SK-N-SH (cell line): Measurements from ENCODE around the gene SLC17A2. TPM values are rescaled to one million over a fixed set of nuclear protein-coding genes. Genes with fewer than 3 reads are reported as not detected.

Experiments used
- CTCF ChIA-PET: fragments of 300-600, 350-600 bp; formaldehyde crosslinking; extraction: SDS; loops from one replicate; lab custom pipeline; 2021; lab: Yijun Ruan, JAX
- POLR2A ChIA-PET: fragments of 350-600 bp; sonication (Branson Sonifier 250); formaldehyde crosslinking; extraction: SDS; loops from one replicate; lab custom pipeline; 2020; ENCODE audit warnings: antibody characterized with exemption, inconsistent platforms; lab: Yijun Ruan, JAX
- DNase-seq: peaks from one replicate; pipeline ENCODE4 v3.0.0; 2012
- H2AFZ ChIP-seq: fragments of 200-600 bp; sonication (generic); 2 replicates; pipeline ENCODE4 v1.8.1; 2016; ENCODE audit warnings: antibody characterized with exemption, mild to moderate bottlenecking, low read depth
- H3F3A ChIP-seq: fragments of 200-600 bp; sonication (generic); replicated peaks from 2 replicates; pipeline ENCODE3; 2016; ENCODE audit warnings: antibody characterized with exemption, mild to moderate bottlenecking; ENCODE audit not compliant: insufficient read depth
- H3K27ac ChIP-seq, 2 experiments: fragments of 200-500 bp in 1 of 2; fragments of 200-600 bp in 1 of 2; sonication (Bioruptor generic) in 1 of 2; sonication (generic), shearing (Covaris generic) in 1 of 2; 2 replicates each; pipeline versions ENCODE4 v1.5.1 to v1.6.1; 2014 to 2016; ENCODE audit warnings: low read depth in 2 of 2, inconsistent platforms in 1 of 2, low read length in 1 of 2, mild to moderate bottlenecking in 1 of 2, mixed read lengths in 1 of 2
- H3K27me3 ChIP-seq: fragments of 200-600 bp; sonication (generic), shearing (Covaris generic); 2 replicates; pipeline ENCODE4 v1.6.1; 2016; ENCODE audit warnings: mixed run types; ENCODE audit not compliant: insufficient read depth
- H3K36me3 ChIP-seq, 2 experiments: fragments of 200-500 bp in 1 of 2; fragments of 200-600 bp in 1 of 2; sonication (Bioruptor generic) in 1 of 2; sonication (generic) in 1 of 2; replicated peaks in 1 of 2; 2 replicates each; pipeline versions ENCODE3 to v1.5.1; 2014 to 2016; ENCODE audit warnings: low read length in 1 of 2, mild to moderate bottlenecking in 1 of 2; ENCODE audit not compliant: insufficient read depth in 2 of 2, control insufficient read depth in 1 of 2
- H3K4me1 ChIP-seq, 2 experiments: fragments of 200-500 bp in 1 of 2; fragments of 200-600 bp in 1 of 2; sonication (Bioruptor generic) in 1 of 2; sonication (generic), shearing (Covaris generic) in 1 of 2; 2 replicates each; pipeline versions ENCODE4 v1.5.1 to v1.6.1; 2014 to 2016; ENCODE audit warnings: low read depth in 1 of 2, low read length in 1 of 2, mixed run types in 1 of 2; ENCODE audit not compliant: insufficient read depth in 2 of 2, control insufficient read depth in 1 of 2
- H3K4me2 ChIP-seq: fragments of 200-600 bp; sonication (generic), shearing (Covaris generic); 2 replicates; pipeline ENCODE4 v1.6.1; 2017; ENCODE audit warnings: mixed run types
- H3K4me3 ChIP-seq, 2 experiments: fragments of 200-500 bp in 1 of 2; fragments of 200-600 bp in 1 of 2; sonication (Bioruptor generic) in 1 of 2; sonication (generic), shearing (Covaris generic) in 1 of 2; 2 replicates each; pipeline versions ENCODE4 v1.5.1 to v1.8.1; 2014 to 2016; ENCODE audit warnings: low read depth in 2 of 2, inconsistent platforms in 1 of 2, low read length in 1 of 2, mild to moderate bottlenecking in 1 of 2, mixed read lengths in 1 of 2, moderate library complexity in 1 of 2
- H3K79me2 ChIP-seq: fragments of 200-600 bp; sonication (generic); 2 replicates; pipeline ENCODE4 v1.8.1; 2017; ENCODE audit warnings: mild to moderate bottlenecking; ENCODE audit not compliant: insufficient read depth
- H3K9ac ChIP-seq: fragments of 200-600 bp; sonication (generic); 2 replicates; pipeline ENCODE4 v1.6.1; 2017; ENCODE audit warnings: mixed run types
- H3K9me2 ChIP-seq: fragments of 200-600 bp; sonication (generic); 2 replicates; pipeline ENCODE4 v1.6.1; 2017; ENCODE audit warnings: mixed run types
- H3K9me3 ChIP-seq: fragments of 200-600 bp; sonication (generic); 2 replicates; pipeline ENCODE4 v1.6.1; 2017; ENCODE audit warnings: mixed run types, mild to moderate bottlenecking, moderate library complexity
- H4K20me1 ChIP-seq: fragments of 200-600 bp; sonication (generic); 2 replicates; pipeline ENCODE4 v1.6.1; 2017; ENCODE audit warnings: mild to moderate bottlenecking, mixed run types; ENCODE audit not compliant: insufficient read depth
- CHD2 ChIP-seq: fragments of 150-350 bp; IDR thresholded peaks from 2 replicates; pipeline ENCODE4 v1.6.1; 2018; ENCODE audit warnings: low read length; ENCODE audit not compliant: partially characterized antibody
- EP300 ChIP-seq, 2 experiments: IDR thresholded peaks; 2 replicates each; pipeline versions ENCODE4 v1.4.0 to v1.6.1; 2012; ENCODE audit warnings: borderline replicate concordance in 1 of 2, low read depth in 1 of 2, low read length in 1 of 2
- FOXJ3 ChIP-seq: sonication (generic); formaldehyde crosslinking; IDR thresholded peaks from 2 replicates; pipeline ENCODE4 v1.5.1; 2020; ENCODE audit warnings: mild to moderate bottlenecking, missing genetic modification reagents
- FOXM1 ChIP-seq: IDR thresholded peaks from 2 replicates; pipeline ENCODE4 v1.4.0; 2012; ENCODE audit warnings: low read depth, mild to moderate bottlenecking
- NFIC ChIP-seq: IDR thresholded peaks from 2 replicates; pipeline ENCODE4 v1.4.0; 2012; ENCODE audit warnings: borderline replicate concordance
- RCOR1 ChIP-seq: fragments of 150-350 bp; IDR thresholded peaks from 2 replicates; pipeline ENCODE4 v1.6.1; 2017; ENCODE audit warnings: antibody characterized with exemption, low read length
- RXRA ChIP-seq: IDR thresholded peaks from 2 replicates; pipeline ENCODE4 v1.4.0; 2012; ENCODE audit warnings: low read depth, mild to moderate bottlenecking, borderline replicate concordance
- SMC3 ChIP-seq: IDR thresholded peaks from 2 replicates; pipeline ENCODE4 v1.6.1; 2012; ENCODE audit warnings: low read depth, low read length, improper control_type of control experiment
- TAF1 ChIP-seq: IDR thresholded peaks from 2 replicates; pipeline ENCODE4 v1.6.1; 2012; ENCODE audit warnings: low read depth, mild to moderate bottlenecking, low read length, moderate library complexity, borderline replicate concordance
- TCF12 ChIP-seq: IDR thresholded peaks from 2 replicates; pipeline ENCODE4 v1.4.0; 2012
- USF1 ChIP-seq: IDR thresholded peaks from 2 replicates; pipeline ENCODE4 v1.4.0; 2012; ENCODE audit warnings: low read depth, borderline replicate concordance
- USF2 ChIP-seq: fragments of 150-350 bp; IDR thresholded peaks from 2 replicates; pipeline ENCODE4 v1.6.1; 2017; ENCODE audit warnings: antibody characterized with exemption, low read length, low read depth, borderline replicate concordance
- WGBS: methylation state at CpG from one replicate; pipeline ENCODE4 v1.1.6; 2017; ENCODE audit warnings: low lambda C conversion rate; 5-methylcytosine and 5-hydroxymethylcytosine counted together
- polyA plus RNA-seq, 3 experiments: library from polyadenylated mRNA; depleted of rRNA; stranded (reverse); fragments of >200 nt; gene quantifications; 2 replicates each; pipeline ENCODE4 v1.2.3, GENCODE V29; 2012

The SLC17A2 gene
- polyA plus RNA-seq, 1 of the 3 experiments (the other 2 are of a cell fraction), result not detected

GRCh38 chr6:25918083-25918683 is 12.3 kb downstream of the SLC17A2 start:
- Histone ChIP-seq H3K27me3 (no peaks in the 10 kb centered on the region), H4K20me1 (no peaks in the 10 kb centered on the region), H2AFZ (no peak overlapping the region), H3K36me3 (no peaks in the 10 kb centered on the region), H3K4me2 (no peak overlapping the region), H3F3A (no peaks in the 10 kb centered on the region), H3K4me1 (no peaks in the 10 kb centered on the region), H3K9ac (no peak overlapping the region), H3K27ac (no peak overlapping the region), H3K79me2 (no peaks in the 10 kb centered on the region), H3K9me2 (no peaks in the 10 kb centered on the region), H3K4me3 (no peak overlapping the region), H3K9me3 (no peaks in the 10 kb centered on the region)
- CTCF ChIA-PET, result no interaction called here
- POLR2A ChIA-PET, result no interaction called here
- TF ChIP-seq EP300 (IDR thresholded peaks at IDR 0.05; ENCODE audit: borderline replicate concordance in 1 of 2, low read depth in 1 of 2, low read length in 1 of 2) (no peak), RCOR1 (no peak), FOXJ3 (CRISPR knock-in tag) (no peak), FOXM1 (no peak), USF2 (no peak), NFIC (no peak), SMC3 (no peak), TAF1 (no peak)
- WGBS, result 42% methylated on average over 5 of the region's 5 CpGs
- DNase-seq, result no peak

GRCh38 chr6:25916789-25917490 is 13.6 kb downstream of the SLC17A2 start:
- CTCF ChIA-PET, result interaction anchor here (1.0 kb wide), 1 partner anchor 9 kb away, joined by 3 read pairs; no protein-coding TSS in a partner anchor
- 55% methylated on average over 7 of the region's 7 CpGs for WGBS

More at GRCh38 chr6:25916789-25917490, 13.6 kb downstream of the SLC17A2 start:
- Histone ChIP-seq H3K4me1 (no peaks in the 10 kb centered on the region), H3K9ac (no peak overlapping the region), H3K27ac (no peak overlapping the region), H3F3A (no peaks in the 10 kb centered on the region), H3K36me3 (no peaks in the 10 kb centered on the region), H3K27me3 (no peaks in the 10 kb centered on the region), H3K9me3 (no peaks in the 10 kb centered on the region), H4K20me1 (no peaks in the 10 kb centered on the region), H3K4me2 (no peak overlapping the region), H2AFZ (no peak overlapping the region), H3K9me2 (no peaks in the 10 kb centered on the region), H3K4me3 (no peak overlapping the region), H3K79me2 (no peaks in the 10 kb centered on the region)
- no peak for TF ChIP-seq USF1
- no peak for TF ChIP-seq CHD2
- TF ChIP-seq RXRA, result no peak
- no peak for TF ChIP-seq TCF12
- no peak for DNase-seq
- POLR2A ChIA-PET, result no interaction called here
